HepG2 (cell line): ENCODE results near the gene TM2D3. TPM values are rescaled to one million over a fixed set of nuclear protein-coding genes. Genes with fewer than 3 reads are reported as not detected.

ENCODE experiments used
- ATM ChIP-seq: fragments of 450-650 bp; IDR thresholded peaks from 2 replicates; pipeline ENCODE4 v1.7.1; 2017; ENCODE audit warnings: mild to moderate bottlenecking, borderline replicate concordance
- HES4 ChIP-seq: sonication (generic); formaldehyde crosslinking; IDR thresholded peaks from 2 replicates; pipeline ENCODE4 v1.9.0; 2021; ENCODE audit warnings: mild to moderate bottlenecking, missing genetic modification reagents, borderline replicate concordance
- HNRNPL ChIP-seq: fragments of 200-400 bp; formaldehyde crosslinking; IDR thresholded peaks from 2 replicates; pipeline ENCODE4 v1.6.1; 2017; ENCODE audit warnings: mild to moderate bottlenecking, low read depth, low read length
- HNRNPLL ChIP-seq: fragments of 200-400 bp; formaldehyde crosslinking; IDR thresholded peaks from 2 replicates; pipeline ENCODE4 v1.6.1; 2017; ENCODE audit warnings: mild to moderate bottlenecking, low read depth, low read length; ENCODE audit not compliant: poor library complexity, severe bottlenecking
- JUND ChIP-seq: sonication (generic); formaldehyde crosslinking; IDR thresholded peaks from 2 replicates; pipeline ENCODE4 v1.8.0; 2022; ENCODE audit warnings: mild to moderate bottlenecking, missing genetic modification reagents
- NFYB ChIP-seq: sonication (generic); formaldehyde crosslinking; IDR thresholded peaks from 2 replicates; pipeline ENCODE4 v1.4.0; 2020; ENCODE audit warnings: missing genetic modification reagents
- NR2F2 ChIP-seq: IDR thresholded peaks from 2 replicates; pipeline ENCODE4 v1.6.1; 2012; ENCODE audit warnings: low read depth, inconsistent platforms, borderline replicate concordance
- SMAD3 ChIP-seq: sonication (generic); formaldehyde crosslinking; IDR thresholded peaks from 2 replicates; pipeline ENCODE4 v1.4.0; 2020; ENCODE audit warnings: missing genetic modification reagents
- ZNF232 ChIP-seq: sonication (generic); formaldehyde crosslinking; IDR thresholded peaks from 2 replicates; pipeline ENCODE4 v1.4.0; 2020; ENCODE audit warnings: missing genetic modification reagents, borderline replicate concordance
- ZNF44 ChIP-seq: sonication (generic); formaldehyde crosslinking; IDR thresholded peaks from 2 replicates; pipeline ENCODE4 v1.5.1; 2020; ENCODE audit warnings: mild to moderate bottlenecking, missing genetic modification reagents
- ZNF484 ChIP-seq: sonication (generic); formaldehyde crosslinking; IDR thresholded peaks from 2 replicates; pipeline ENCODE4 v1.5.1; 2020; ENCODE audit warnings: mild to moderate bottlenecking, low read depth, missing genetic modification reagents, borderline replicate concordance
- ZNF83 ChIP-seq: sonication (generic); formaldehyde crosslinking; IDR thresholded peaks from 2 replicates; pipeline ENCODE4 v1.4.0; 2020; ENCODE audit warnings: missing genetic modification reagents, mild to moderate bottlenecking, borderline replicate concordance
- polyA plus RNA-seq, 8 experiments: library from polyadenylated mRNA; depleted of rRNA in 3 of 8; stranded (reverse) in 7 of 8; unstranded in 1 of 8; fragments of >200 nt; fragmentation: Illumina TruSeq in 4 of 8; extraction: Trizol in 4 of 8; gene quantifications; 2 replicates each; pipeline versions ENCODE4 v1.2.1 to v1.2.3, GENCODE V29; 2011 to 2016; ENCODE audit warnings: low read depth in 4 of 8, missing spikeins in 1 of 8, mixed read lengths in 1 of 8; ENCODE audit not compliant: insufficient read depth in 1 of 8
- total RNA-seq, 5 experiments: library from RNA; depleted of rRNA; stranded (reverse); fragments of >200 nt; fragmentation: Illumina TruSeq; extraction: Trizol; gene quantifications; 2 replicates each; pipeline ENCODE4 v1.2.3, GENCODE V29; 2016; ENCODE audit warnings: low read depth in 1 of 5
- TF ChIP-seq, protein P1 (sequence below): sonication (generic); formaldehyde crosslinking; IDR thresholded peaks from 2 replicates; pipeline ENCODE4 v1.4.0; 2020; ENCODE audit warnings: low read depth, mild to moderate bottlenecking, missing genetic modification reagents
- TF ChIP-seq, protein P2 (sequence below): IDR thresholded peaks from 2 replicates; pipeline ENCODE4 v1.6.1; 2016
- TF ChIP-seq, protein P3 (sequence below), 2 experiments: sonication (generic) in 1 of 2; formaldehyde crosslinking in 1 of 2; IDR thresholded peaks; 2 replicates each; pipeline versions ENCODE4 v1.4.0 to v1.6.1; 2016 to 2020; ENCODE audit warnings: borderline replicate concordance in 1 of 2, low read depth in 1 of 2, mild to moderate bottlenecking in 1 of 2, missing genetic modification reagents in 1 of 2
- TF ChIP-seq, protein P4 (sequence below): sonication (generic); formaldehyde crosslinking; IDR thresholded peaks from 2 replicates; pipeline ENCODE4 v1.4.0; 2020; ENCODE audit warnings: missing genetic modification reagents, low read depth, mild to moderate bottlenecking, borderline replicate concordance

The TM2D3 gene
- total and polyA plus RNA-seq, 2 of the 13 experiments (the other 11 are each of a cell fraction or from before 2014, with no cell fraction given) = 31.1 to 72.7 TPM

DNA sequence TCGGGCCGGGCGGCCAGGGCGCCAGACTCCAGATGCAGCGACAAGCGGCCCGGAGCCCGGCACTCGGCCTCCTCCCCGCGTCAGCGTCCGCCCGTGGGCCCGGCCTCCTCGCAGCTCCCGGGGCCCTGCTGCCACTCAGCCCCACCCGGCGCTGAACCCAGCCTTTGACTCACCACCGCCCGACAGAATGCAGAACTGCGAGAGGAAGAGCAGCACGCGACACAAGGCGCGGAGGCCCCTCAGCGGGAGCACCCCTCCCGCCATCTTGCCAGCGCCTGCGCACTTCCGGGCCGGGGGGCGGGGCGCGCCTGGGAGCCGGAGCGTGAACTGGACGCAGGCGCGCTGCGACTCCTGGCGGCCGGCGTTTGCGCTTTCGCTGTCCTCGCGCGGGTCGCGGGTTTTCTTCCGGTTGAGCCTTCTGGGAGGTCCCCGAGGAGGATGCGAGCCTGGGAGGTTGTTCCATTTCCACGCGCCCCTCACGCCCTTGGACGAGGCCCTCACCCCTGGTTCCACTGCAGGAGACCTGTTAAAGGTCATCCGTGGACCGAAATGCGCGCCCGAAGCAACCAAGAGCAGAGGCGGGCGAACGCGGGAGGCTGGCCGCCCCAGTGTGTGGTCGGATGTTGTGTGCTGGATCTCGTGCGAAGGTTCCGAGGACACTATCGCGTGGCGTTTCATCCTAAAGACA lies at the start of gene TM2D3 (continued):
- TF ChIP-seq, protein P1, sequence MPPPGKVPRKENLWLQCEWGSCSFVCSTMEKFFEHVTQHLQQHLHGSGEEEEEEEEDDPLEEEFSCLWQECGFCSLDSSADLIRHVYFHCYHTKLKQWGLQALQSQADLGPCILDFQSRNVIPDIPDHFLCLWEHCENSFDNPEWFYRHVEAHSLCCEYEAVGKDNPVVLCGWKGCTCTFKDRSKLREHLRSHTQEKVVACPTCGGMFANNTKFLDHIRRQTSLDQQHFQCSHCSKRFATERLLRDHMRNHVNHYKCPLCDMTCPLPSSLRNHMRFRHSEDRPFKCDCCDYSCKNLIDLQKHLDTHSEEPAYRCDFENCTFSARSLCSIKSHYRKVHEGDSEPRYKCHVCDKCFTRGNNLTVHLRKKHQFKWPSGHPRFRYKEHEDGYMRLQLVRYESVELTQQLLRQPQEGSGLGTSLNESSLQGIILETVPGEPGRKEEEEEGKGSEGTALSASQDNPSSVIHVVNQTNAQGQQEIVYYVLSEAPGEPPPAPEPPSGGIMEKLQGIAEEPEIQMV (CRISPR knock-in tag) = peak; percentile 64
- TF ChIP-seq ATM = no peak
- TF ChIP-seq, protein P2, sequence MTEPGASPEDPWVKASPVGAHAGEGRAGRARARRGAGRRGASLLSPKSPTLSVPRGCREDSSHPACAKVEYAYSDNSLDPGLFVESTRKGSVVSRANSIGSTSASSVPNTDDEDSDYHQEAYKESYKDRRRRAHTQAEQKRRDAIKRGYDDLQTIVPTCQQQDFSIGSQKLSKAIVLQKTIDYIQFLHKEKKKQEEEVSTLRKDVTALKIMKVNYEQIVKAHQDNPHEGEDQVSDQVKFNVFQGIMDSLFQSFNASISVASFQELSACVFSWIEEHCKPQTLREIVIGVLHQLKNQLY (CRISPR knock-in tag) = 0 out of 2 replicates have a peak, but pooled peaks have one; percentile 35
- TF ChIP-seq SMAD3 = 0 out of 2 replicates have a peak, but pooled peaks have one; percentile 73
- 0 out of 2 replicates have a peak, but pooled peaks have one; percentile 60 for TF ChIP-seq ZNF44 (CRISPR knock-in tag)
- no peak for TF ChIP-seq HNRNPL
- TF ChIP-seq, protein P3, sequence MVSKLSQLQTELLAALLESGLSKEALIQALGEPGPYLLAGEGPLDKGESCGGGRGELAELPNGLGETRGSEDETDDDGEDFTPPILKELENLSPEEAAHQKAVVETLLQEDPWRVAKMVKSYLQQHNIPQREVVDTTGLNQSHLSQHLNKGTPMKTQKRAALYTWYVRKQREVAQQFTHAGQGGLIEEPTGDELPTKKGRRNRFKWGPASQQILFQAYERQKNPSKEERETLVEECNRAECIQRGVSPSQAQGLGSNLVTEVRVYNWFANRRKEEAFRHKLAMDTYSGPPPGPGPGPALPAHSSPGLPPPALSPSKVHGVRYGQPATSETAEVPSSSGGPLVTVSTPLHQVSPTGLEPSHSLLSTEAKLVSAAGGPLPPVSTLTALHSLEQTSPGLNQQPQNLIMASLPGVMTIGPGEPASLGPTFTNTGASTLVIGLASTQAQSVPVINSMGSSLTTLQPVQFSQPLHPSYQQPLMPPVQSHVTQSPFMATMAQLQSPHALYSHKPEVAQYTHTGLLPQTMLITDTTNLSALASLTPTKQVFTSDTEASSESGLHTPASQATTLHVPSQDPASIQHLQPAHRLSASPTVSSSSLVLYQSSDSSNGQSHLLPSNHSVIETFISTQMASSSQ (IDR thresholded peaks at IDR 0.05; ENCODE audit: low read depth) = no peak
- TF ChIP-seq, protein P3 (CRISPR knock-in tag; IDR thresholded peaks at IDR 0.05; ENCODE audit: borderline replicate concordance) = peak; percentile 50; the same call in 1 of the 2 replicates
- TF ChIP-seq JUND (CRISPR knock-in tag) = no peak
- peak; percentile 89 for TF ChIP-seq HNRNPLL
- no peak for TF ChIP-seq ZNF83 (CRISPR knock-in tag)
- TF ChIP-seq NR2F2 = peak; percentile 21; the same call in 1 of the 2 replicates
- TF ChIP-seq, protein P4, sequence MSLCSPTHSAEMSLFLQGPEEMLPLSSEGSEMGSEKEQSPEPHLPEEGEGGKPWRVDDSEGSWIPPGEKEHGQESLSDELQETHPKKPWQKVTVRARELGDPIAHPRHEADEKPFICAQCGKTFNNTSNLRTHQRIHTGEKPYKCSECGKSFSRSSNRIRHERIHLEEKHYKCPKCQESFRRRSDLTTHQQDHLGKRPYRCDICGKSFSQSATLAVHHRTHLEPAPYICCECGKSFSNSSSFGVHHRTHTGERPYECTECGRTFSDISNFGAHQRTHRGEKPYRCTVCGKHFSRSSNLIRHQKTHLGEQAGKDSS (CRISPR knock-in tag) = peak; percentile 68
- no peak; the same call in none of the 2 replicates for TF ChIP-seq HES4
- TF ChIP-seq ZNF232 (CRISPR knock-in tag) = no peak
- no peak for TF ChIP-seq ZNF484 (CRISPR knock-in tag)
- TF ChIP-seq NFYB (CRISPR knock-in tag) = no peak; the same call in 1 of the 2 replicates
- TF ChIP-seq, all 625 proteins: peak for 332
